Inflammatory macrophage (primary cell): Measurements from ENCODE around the gene KCNMA1.

Source experiments
- DNase-seq, 2 donors: peaks; one replicate each; pipeline ENCODE4 v3.0.0-alpha.2; 2020 to 2022

The KCNMA1 gene

GRCh38 chr10:76970711-76971519, 666.7 kb downstream of the KCNMA1 start:
- no peak for DNase-seq

GRCh38 chr10:76969366-76969948, 668.2 kb downstream of the KCNMA1 start:
- no peak for DNase-seq

DNA sequence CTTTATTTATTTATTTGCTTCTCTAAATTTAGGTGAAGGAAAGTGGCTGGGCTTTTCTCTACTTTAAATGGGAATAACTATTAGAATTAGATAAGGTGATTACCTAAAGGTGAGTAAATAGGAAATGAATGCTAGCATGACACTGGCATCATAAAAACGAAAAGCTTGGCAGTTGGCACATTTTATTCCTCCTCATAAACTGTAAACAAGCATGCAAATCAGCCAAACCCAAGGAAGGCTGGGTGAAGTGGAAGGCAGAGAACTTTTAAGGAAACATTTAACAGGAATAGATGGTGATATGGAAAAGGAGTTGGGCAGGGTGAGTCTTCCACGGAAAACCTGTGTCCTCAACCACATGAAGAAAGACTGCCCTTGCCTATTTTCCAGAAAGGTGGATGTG, 669.1 kb downstream of the KCNMA1 start:
- DNase-seq: no peak

- DNase-seq: no peak
Observed at GRCh38 chr10:76962851-76963250, 674.8 kb downstream of the KCNMA1 start.

- DNase-seq: no peak
Observed at GRCh38 chr10:76961841-76962240, 675.8 kb downstream of the KCNMA1 start.

DNA sequence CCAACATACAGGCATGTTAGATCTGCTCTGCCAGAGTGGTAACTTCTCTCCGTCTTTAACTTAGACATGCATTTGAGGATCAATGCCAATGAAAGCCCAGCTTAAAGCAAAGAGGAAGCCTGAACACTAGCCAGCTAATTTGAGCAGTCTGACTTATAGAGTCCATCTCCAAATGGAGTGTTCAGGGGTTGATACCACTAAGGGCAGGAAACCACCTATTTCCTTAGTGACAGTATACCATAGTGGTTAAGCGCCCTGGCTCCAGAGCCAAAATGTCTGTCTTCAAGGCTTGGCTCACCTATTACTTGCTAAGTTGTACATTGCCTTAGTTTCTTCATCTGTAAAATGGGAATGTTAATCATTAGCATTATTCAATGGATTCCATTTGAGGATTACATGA, 678.5 kb downstream of the KCNMA1 start:
- DNase-seq: no peak

- no peak for DNase-seq
Observed at GRCh38 chr10:76954838-76955237, 682.8 kb downstream of the KCNMA1 start.

DNA sequence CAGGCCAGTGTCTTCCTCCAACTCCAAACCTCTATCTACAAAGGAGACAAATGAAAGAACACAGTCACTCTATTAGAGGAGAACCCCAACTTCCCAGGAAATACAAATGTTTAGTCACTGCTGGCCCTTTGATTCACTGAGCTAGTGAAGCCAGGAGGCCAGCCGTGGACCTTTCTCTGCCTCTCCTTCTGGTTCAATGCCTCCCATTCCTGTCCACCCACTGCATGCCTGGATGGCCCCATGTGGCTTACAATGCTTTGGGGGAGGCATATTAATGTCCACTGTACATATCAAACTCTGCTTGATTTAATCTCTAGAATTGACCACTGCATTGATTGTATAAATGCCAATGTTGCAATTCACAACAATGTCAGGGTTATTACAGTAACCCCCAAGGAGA, 687.3 kb downstream of the KCNMA1 start:
- no peak for DNase-seq

- no peak for DNase-seq
Observed at GRCh38 chr10:76946270-76946669, 691.3 kb downstream of the KCNMA1 start.

GRCh38 chr10:76945166-76945565, 692.4 kb downstream of the KCNMA1 start:
- no peak for DNase-seq

DNA sequence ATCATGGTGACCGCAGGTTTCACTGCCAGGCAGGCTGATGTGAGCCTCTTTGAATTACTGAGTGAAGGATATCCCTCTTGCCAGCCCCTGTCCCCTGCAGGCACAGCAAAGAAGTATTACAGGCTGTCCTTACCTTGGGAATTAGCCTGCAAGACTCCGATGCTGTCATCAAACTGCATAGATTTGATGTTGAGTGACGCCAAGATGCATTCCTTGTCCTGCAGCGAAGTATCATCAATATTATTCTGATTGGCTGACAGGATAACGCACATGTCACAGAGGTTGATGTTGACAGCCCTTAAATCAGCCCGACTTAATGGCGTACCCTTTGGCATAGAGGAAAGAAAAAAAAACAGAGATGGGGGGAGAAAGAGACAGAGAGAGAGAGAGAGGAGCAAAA, 693.0 kb downstream of the KCNMA1 start:
- DNase-seq: no peak

- DNase-seq: no peak
Observed at GRCh38 chr10:76942628-76943416, 694.8 kb downstream of the KCNMA1 start.

- DNase-seq: no peak
Observed at GRCh38 chr10:76939933-76940468, 697.6 kb downstream of the KCNMA1 start.

GRCh38 chr10:76937181-76937600, 700.4 kb downstream of the KCNMA1 start:
- no peak for DNase-seq

- no peak for DNase-seq
Observed at GRCh38 chr10:76935941-76936613, 701.5 kb downstream of the KCNMA1 start.

- no peak for DNase-seq
Observed at GRCh38 chr10:76928565-76928964, 709.0 kb downstream of the KCNMA1 start.

- no peak for DNase-seq
Observed at GRCh38 chr10:76925636-76926405, 711.8 kb downstream of the KCNMA1 start.

- no peak for DNase-seq
Observed at GRCh38 chr10:76922666-76923065, 714.9 kb downstream of the KCNMA1 start.

GRCh38 chr10:76921383-76922010, 716.1 kb downstream of the KCNMA1 start:
- DNase-seq: no peak

- no peak for DNase-seq
Observed at GRCh38 chr10:76920581-76920980, 717.0 kb downstream of the KCNMA1 start.

GRCh38 chr10:76918106-76918505, 719.5 kb downstream of the KCNMA1 start:
- DNase-seq: no peak
